ENCODE data around the gene CCDC12. TPM values are rescaled to one million over a fixed set of nuclear protein-coding genes. Genes with fewer than 3 reads are reported as not detected.

Gene CCDC12
- total and polyA plus RNA-seq, 11 donors, result 27.1 to 120 (median 34.4) TPM

DNA sequence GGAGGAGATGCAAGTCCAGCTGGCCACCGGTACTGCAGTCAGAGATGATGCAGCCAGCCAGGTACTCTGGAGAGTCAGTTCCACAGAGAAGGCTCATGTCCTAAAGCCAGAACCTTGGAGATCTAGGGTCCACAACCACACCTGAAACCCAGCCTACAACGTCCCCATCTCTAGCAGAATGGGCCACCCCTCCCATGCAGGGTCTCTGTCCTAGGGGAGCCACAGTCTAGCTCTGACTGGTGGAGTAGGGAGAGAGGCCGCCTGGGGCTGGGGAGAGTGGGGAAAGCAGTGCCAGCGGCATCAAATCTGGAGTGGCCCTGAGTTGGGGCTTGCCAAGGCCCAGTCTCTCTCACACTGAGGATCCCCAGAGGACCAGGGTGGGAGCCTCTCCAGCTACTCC, 55.5 kb downstream of the CCDC12 start:
- WGBS, 4 donors, result 84 to 93% (median 88%) methylated on average over 4 of the region's 4 CpGs
- peak in 1 of 5 donors; percentile 10 for DNase-seq
- H3K36me3 ChIP-seq, result peaks cover 2 to 97% (median 85%) of the 10 kb centered on the region in 9 donors

DNA sequence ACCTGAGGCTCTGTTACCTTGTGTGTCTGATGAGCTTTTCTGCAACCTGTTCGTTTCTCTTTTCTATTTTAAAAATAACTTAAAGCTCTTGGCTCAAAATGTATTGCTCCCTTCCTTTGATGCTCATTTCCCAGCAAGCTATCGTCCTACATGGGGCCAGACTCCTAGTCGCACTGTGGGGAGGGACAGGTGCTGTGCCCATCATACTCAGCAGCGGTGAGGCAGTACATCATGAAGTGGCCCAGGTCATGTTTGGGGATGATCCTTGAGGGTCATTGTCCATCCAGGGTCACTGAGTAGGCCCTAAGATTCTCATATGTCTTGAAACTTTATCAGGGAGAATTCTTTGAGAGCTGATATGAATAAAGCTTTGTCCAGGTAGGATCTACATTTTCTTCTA, 57.9 kb downstream of the CCDC12 start:
- Histone ChIP-seq H3K4me3 (no peak overlapping the region), H3K4me1 (peaks cover 0 to 15% (median 6%) of the 10 kb centered on the region in 12 donors), H3K36me3 (peaks cover 2 to 75% (median 65%) of the 10 kb centered on the region in 9 donors), H3K27ac (no peak overlapping the region), H3K27me3 (no peaks in the 10 kb centered on the region), H3K9me3 (peaks cover 0 to 12% (median 0%) of the 10 kb centered on the region in 12 donors)
- intact Hi-C loops (cut with DNase I), result loop anchor here in 1 of 10 donors (10.0 kb wide), 1 partner anchor 426 kb away; no protein-coding TSS in a partner anchor
- WGBS, 4 donors, result 94 to 98% (median 95%) methylated on average over 4 of the region's 4 CpGs
- ATAC-seq (no peak), DNase-seq (no peak)
- TF ChIP-seq POLR2A (IDR thresholded peaks at IDR 0.05), result no peak
- TF ChIP-seq, protein P1, sequence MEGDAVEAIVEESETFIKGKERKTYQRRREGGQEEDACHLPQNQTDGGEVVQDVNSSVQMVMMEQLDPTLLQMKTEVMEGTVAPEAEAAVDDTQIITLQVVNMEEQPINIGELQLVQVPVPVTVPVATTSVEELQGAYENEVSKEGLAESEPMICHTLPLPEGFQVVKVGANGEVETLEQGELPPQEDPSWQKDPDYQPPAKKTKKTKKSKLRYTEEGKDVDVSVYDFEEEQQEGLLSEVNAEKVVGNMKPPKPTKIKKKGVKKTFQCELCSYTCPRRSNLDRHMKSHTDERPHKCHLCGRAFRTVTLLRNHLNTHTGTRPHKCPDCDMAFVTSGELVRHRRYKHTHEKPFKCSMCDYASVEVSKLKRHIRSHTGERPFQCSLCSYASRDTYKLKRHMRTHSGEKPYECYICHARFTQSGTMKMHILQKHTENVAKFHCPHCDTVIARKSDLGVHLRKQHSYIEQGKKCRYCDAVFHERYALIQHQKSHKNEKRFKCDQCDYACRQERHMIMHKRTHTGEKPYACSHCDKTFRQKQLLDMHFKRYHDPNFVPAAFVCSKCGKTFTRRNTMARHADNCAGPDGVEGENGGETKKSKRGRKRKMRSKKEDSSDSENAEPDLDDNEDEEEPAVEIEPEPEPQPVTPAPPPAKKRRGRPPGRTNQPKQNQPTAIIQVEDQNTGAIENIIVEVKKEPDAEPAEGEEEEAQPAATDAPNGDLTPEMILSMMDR (IDR thresholded peaks at IDR 0.05), result no peak

More for the DNA sequence above, 55.5 kb downstream of the CCDC12 start:
- peaks cover 6 to 30% (median 23%) of the 10 kb centered on the region in 12 donors for H3K4me1 ChIP-seq
- intact Hi-C loops (cut with DNase I), result loop anchor here in 4 of 10 donors (5.0 to 10.0 kb wide), 3 partner anchors 76 to 404 kb away; no protein-coding TSS in a partner anchor
- no peak overlapping the region for H3K4me3 ChIP-seq
- ATAC-seq, result no peak
- no peak overlapping the region for H3K27ac ChIP-seq
- TF ChIP-seq POLR2A (IDR thresholded peaks at IDR 0.05), result no peak
- TF ChIP-seq, protein P1 (IDR thresholded peaks at IDR 0.05), result no peak
- H3K9me3 ChIP-seq, result peaks cover 0 to 12% (median 0%) of the 10 kb centered on the region in 12 donors
- no peaks in the 10 kb centered on the region for H3K27me3 ChIP-seq

DNA sequence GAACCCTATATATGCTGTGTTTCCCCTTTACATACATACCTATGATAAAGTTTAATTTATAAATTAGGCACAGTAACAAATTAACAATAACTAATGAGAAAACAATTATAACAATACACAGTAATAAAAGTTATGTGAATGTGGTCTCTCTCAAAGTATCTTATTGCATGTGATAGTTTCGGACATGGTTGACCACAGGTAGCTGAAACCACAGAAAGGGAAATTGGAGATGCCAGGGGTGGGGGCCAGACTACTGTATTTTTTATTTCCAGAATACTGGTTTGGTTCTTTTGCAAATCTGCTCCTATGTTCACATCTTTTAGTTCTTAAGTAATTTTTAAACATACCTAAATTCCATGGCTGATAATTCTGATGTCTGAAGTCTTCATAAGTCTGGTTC, 58.3 kb downstream of the CCDC12 start:
- Histone ChIP-seq H3K9me3 (peaks cover 0 to 12% (median 0%) of the 10 kb centered on the region in 12 donors), H3K27me3 (no peaks in the 10 kb centered on the region), H3K36me3 (peaks cover 2 to 71% (median 61%) of the 10 kb centered on the region in 9 donors), H3K27ac (no peak overlapping the region), H3K4me3 (no peak overlapping the region), H3K4me1 (peaks cover 0 to 15% (median 7%) of the 10 kb centered on the region in 12 donors)
- no peak for ATAC-seq
- no peak for DNase-seq
- TF ChIP-seq POLR2A (IDR thresholded peaks at IDR 0.05), result no peak
- TF ChIP-seq, protein P1 (IDR thresholded peaks at IDR 0.05), result no peak
- intact Hi-C loops (cut with DNase I), result loop anchor here in 1 of 10 donors (10.0 kb wide), 1 partner anchor 427 kb away; no protein-coding TSS in a partner anchor
- WGBS, 4 donors, result 95 to 98% (median 96%) methylated on average over 1 of the region's 1 CpG

DNA sequence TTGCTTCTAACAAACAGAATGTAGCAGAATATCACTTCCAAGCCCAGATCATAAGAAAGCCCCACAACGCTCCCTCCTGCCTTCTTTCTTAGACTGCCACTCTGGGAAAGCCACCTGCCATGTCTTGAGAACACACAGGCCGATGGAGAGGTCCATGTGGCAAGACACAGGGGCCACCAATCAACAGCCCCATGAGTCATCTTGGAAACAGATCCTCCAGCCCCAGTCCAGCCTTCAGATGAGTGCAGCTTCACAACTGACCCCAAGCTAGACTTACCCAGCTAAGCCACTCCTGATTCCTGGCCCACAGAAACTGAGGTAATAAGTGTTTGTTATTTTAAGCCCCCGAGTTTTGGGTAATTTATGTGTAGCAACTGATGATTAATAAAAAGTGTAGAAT, 59.3 kb downstream of the CCDC12 start:
- peaks cover 0 to 61% (median 51%) of the 10 kb centered on the region in 9 donors for H3K36me3 ChIP-seq
- peaks cover 0 to 12% (median 0%) of the 10 kb centered on the region in 12 donors for H3K9me3 ChIP-seq
- DNase-seq, result peak in 1 of 5 donors; percentile 15
- intact Hi-C loops (cut with DNase I), result loop anchor here in 1 of 10 donors (10.0 kb wide), 1 partner anchor 428 kb away; no protein-coding TSS in a partner anchor
- H3K27ac ChIP-seq, result no peak overlapping the region
- H3K4me1 ChIP-seq, result peaks cover 0 to 13% (median 8%) of the 10 kb centered on the region in 12 donors
- no peak for ATAC-seq
- no peak overlapping the region for H3K4me3 ChIP-seq
- WGBS, 4 donors, result 97 to 99% (median 98%) methylated on average over 3 of the region's 3 CpGs
- no peaks in the 10 kb centered on the region for H3K27me3 ChIP-seq
- TF ChIP-seq POLR2A (IDR thresholded peaks at IDR 0.05), result no peak
- TF ChIP-seq, protein P1 (IDR thresholded peaks at IDR 0.05), result no peak
